NT2/D1 (cell line): Measurements from ENCODE around the gene SLC13A3.

ENCODE experiments used
- SUZ12 ChIP-seq: IDR thresholded peaks from 2 replicates; pipeline ENCODE4 v1.6.1; 2011; ENCODE audit not compliant: insufficient read length, insufficient read depth; ENCODE audit errors: extremely low read depth
- YY1 ChIP-seq: IDR thresholded peaks from 2 replicates; pipeline ENCODE4 v1.6.1; 2011; ENCODE audit not compliant: insufficient read length, insufficient read depth
- ZNF274 ChIP-seq: IDR thresholded peaks from 2 replicates; pipeline ENCODE4 v1.6.1; 2011; ENCODE audit warnings: mild to moderate bottlenecking, low read depth, low read length

- TF ChIP-seq ZNF274 (no peak), SUZ12 (no peak), YY1 (no peak)
These were observed 19.3 kb downstream of the SLC13A3 start for GRCh38 chr20:46631874-46632446.
